GM12878 (cell line): Measurements from ENCODE around the gene ITPR2. TPM values are rescaled to one million over a fixed set of nuclear protein-coding genes. Genes with fewer than 3 reads are reported as not detected.
A peak's percentile ranks its signal among the peaks of the same experiment; 100 is the strongest.

Experiments used
- ATAC-seq: fragments of 200-7000 bp; cut with Tn5 transposase; 3 replicates; pipeline ENCODE4 v1.9.1; 2020; ENCODE audit warnings: mild to moderate bottlenecking, moderate library complexity
- BruUV-seq: library from RNA; stranded (reverse); fragments of 400-500 nt; replicated peaks from 2 replicates; lab custom pipeline; 2021; lab: Mats Ljungman, UMichigan
- CTCF ChIA-PET: fragments of 300-600 bp; sonication (Branson Sonifier 250); formaldehyde crosslinking; extraction: SDS; loops from one replicate; lab custom pipeline; 2021; ENCODE audit warnings: inconsistent platforms; lab: Yijun Ruan, JAX
- POLR2A ChIA-PET: fragments of 350-600 bp; formaldehyde crosslinking; extraction: SDS; loops from one replicate; lab custom pipeline; 2021; ENCODE audit warnings: inconsistent platforms; lab: Charles Lee
- RAD21 ChIA-PET: fragments of 300-600 bp; sonication (Branson Sonifier 250); formaldehyde crosslinking; loops from one replicate; lab custom pipeline; 2023; ENCODE audit warnings: antibody characterized with exemption; ENCODE audit not compliant: unreplicated experiment; lab: Charles Lee
- SMC1A ChIA-PET: fragments of 300-600 bp; sonication (Branson Sonifier 250); formaldehyde crosslinking; loops from one replicate; lab custom pipeline; 2023; ENCODE audit not compliant: unreplicated experiment, uncharacterized antibody; lab: Charles Lee
- DNase-seq: peaks from one replicate; pipeline ENCODE4 v3.0.0-alpha.2; 2011; ENCODE audit warnings: low read depth, low spot score
- FAIRE-seq: peaks from 3 replicates; lab custom pipeline; 2011; peaks lifted over from hg19 to GRCh38; lab: Jason Lieb, UNC
- H2AFZ ChIP-seq: 2 replicates; pipeline ENCODE4 v1.6.0; 2011; ENCODE audit warnings: low read depth, low read length, control low read depth; ENCODE audit not compliant: control insufficient read depth
- H3K27ac ChIP-seq: 2 replicates; pipeline ENCODE4 v1.5.1; 2011; ENCODE audit warnings: control low read depth; ENCODE audit not compliant: control insufficient read depth, insufficient read depth
- H3K27me3 ChIP-seq, 2 experiments: replicated peaks in 1 of 2; 2 replicates each; pipeline versions ENCODE4 v1.6.0 to v1.6.1; 2011; ENCODE audit warnings: low read length in 1 of 2; ENCODE audit not compliant: control insufficient read depth in 2 of 2, insufficient read depth in 2 of 2
- H3K36me3 ChIP-seq, 2 experiments: 2 replicates each; pipeline ENCODE4 v1.5.1; 2011; ENCODE audit warnings: low read length in 1 of 2; ENCODE audit not compliant: control insufficient read depth in 2 of 2, insufficient read depth in 2 of 2
- H3K4me1 ChIP-seq: 2 replicates; pipeline ENCODE4 v1.6.1; 2011; ENCODE audit warnings: mild to moderate bottlenecking, low read length, moderate library complexity, mixed read lengths; ENCODE audit not compliant: control insufficient read depth, insufficient read depth
- H3K4me2 ChIP-seq: 2 replicates; pipeline ENCODE4 v1.6.0; 2011; ENCODE audit warnings: control low read depth; ENCODE audit not compliant: control insufficient read depth, insufficient read depth
- H3K4me3 ChIP-seq: fragments of 200-600 bp; sonication (generic); 2 replicates; pipeline ENCODE4 v1.5.1; 2016
- H3K79me2 ChIP-seq: 2 replicates; pipeline ENCODE4 v1.6.0; 2011; ENCODE audit warnings: low read length; ENCODE audit not compliant: control insufficient read depth, insufficient read depth
- H3K9ac ChIP-seq: 2 replicates; pipeline ENCODE4 v1.8.0; 2011; ENCODE audit warnings: low read length, control low read depth, mixed read lengths; ENCODE audit not compliant: control insufficient read depth, insufficient read depth
- H3K9me3 ChIP-seq: replicated peaks from 3 replicates; pipeline ENCODE4 v1.5.1; 2011; ENCODE audit warnings: mild to moderate bottlenecking, low read length; ENCODE audit not compliant: control insufficient read depth, insufficient read depth
- H4K20me1 ChIP-seq: 2 replicates; pipeline ENCODE4 v1.6.0; 2011; ENCODE audit not compliant: control insufficient read depth, insufficient read depth
- BCLAF1 ChIP-seq: fragments of 450-650 bp; IDR thresholded peaks from 2 replicates; pipeline ENCODE4 v1.6.1; 2017; ENCODE audit warnings: antibody characterized with exemption, mild to moderate bottlenecking, moderate library complexity
- BHLHE40 ChIP-seq, 2 experiments: fragments of 450-650 bp in 1 of 2; IDR thresholded peaks; 2 replicates each; pipeline ENCODE4 v1.6.1; 2011 to 2017; ENCODE audit warnings: low read depth in 2 of 2, borderline replicate concordance in 1 of 2, improper control_type of control experiment in 1 of 2, low read length in 1 of 2, mild to moderate bottlenecking in 1 of 2
- CREM ChIP-seq: IDR thresholded peaks from 2 replicates; pipeline ENCODE4 v1.6.1; 2014; ENCODE audit warnings: antibody characterized with exemption, low read depth
- E2F4 ChIP-seq: IDR thresholded peaks from 2 replicates; pipeline ENCODE4 v1.6.1; 2012; ENCODE audit warnings: low read depth, low read length, improper control_type of control experiment
- EED ChIP-seq: sonication (generic); IDR thresholded peaks from 2 replicates; pipeline ENCODE4 v1.6.1; 2016; ENCODE audit warnings: antibody characterized with exemption, low read depth
- EP300 ChIP-seq, 2 experiments: fragments of 150-350 bp in 1 of 2; IDR thresholded peaks; 2 replicates each; pipeline ENCODE4 v1.6.1; 2011 to 2012; ENCODE audit warnings: low read depth in 2 of 2, low read length in 2 of 2, borderline replicate concordance in 1 of 2, improper control_type of control experiment in 1 of 2, inconsistent platforms in 1 of 2; ENCODE audit not compliant: control insufficient read depth in 1 of 2
- GATAD2B ChIP-seq: fragments of 450-650 bp; conservative IDR thresholded peaks from 2 replicates; pipeline ENCODE4 v1.6.1; 2017; ENCODE audit warnings: low read depth, mild to moderate bottlenecking, moderate library complexity
- HDGF ChIP-seq: fragments of 450-650 bp; IDR thresholded peaks from 2 replicates; pipeline ENCODE4 v1.6.1; 2016; ENCODE audit warnings: antibody characterized with exemption
- IRF4 ChIP-seq: IDR thresholded peaks from 2 replicates; pipeline ENCODE4 v1.6.1; 2011; ENCODE audit warnings: low read depth, low read length
- MAX ChIP-seq: IDR thresholded peaks from 2 replicates; pipeline ENCODE4 v1.6.1; 2012; ENCODE audit warnings: low read depth, low read length, improper control_type of control experiment
- NFYB ChIP-seq: IDR thresholded peaks from 2 replicates; pipeline ENCODE4 v1.6.1; 2011; ENCODE audit warnings: low read depth, mild to moderate bottlenecking, low read length, improper control_type of control experiment, moderate library complexity; ENCODE audit not compliant: insufficient read depth
- SKIL ChIP-seq: fragments of 450-650 bp; IDR thresholded peaks from 2 replicates; pipeline ENCODE4 v1.6.1; 2017; ENCODE audit warnings: mild to moderate bottlenecking, low read depth, inconsistent platforms; ENCODE audit not compliant: poor library complexity, severe bottlenecking
- TCF7 ChIP-seq: IDR thresholded peaks from 2 replicates; pipeline ENCODE4 v1.6.1; 2014; ENCODE audit warnings: antibody characterized with exemption, borderline replicate concordance
- USF1 ChIP-seq: IDR thresholded peaks from 2 replicates; pipeline ENCODE4 v1.6.1; 2011; ENCODE audit warnings: borderline replicate concordance, low read depth, mild to moderate bottlenecking, moderate library complexity, mixed read lengths, low read length; ENCODE audit not compliant: insufficient read depth; ENCODE audit errors: extremely low read length
- ZBED1 ChIP-seq: IDR thresholded peaks from 2 replicates; pipeline ENCODE4 v1.6.1; 2016; ENCODE audit warnings: borderline replicate concordance
- WGBS: methylation state at CpG from one replicate; pipeline ENCODE4 v1.1.6; 2016; ENCODE audit warnings: low lambda C conversion rate; ENCODE audit not compliant: insufficient replicate concordance, insufficient coverage; ENCODE audit errors: missing lambda C conversion rate; 5-methylcytosine and 5-hydroxymethylcytosine counted together
- in situ Hi-C: fragments of 300-500 bp; cut with MboI; formaldehyde crosslinking; loops from 9 replicates; pipeline ENCODE4 v1.14.3; 2018; ENCODE audit warnings: mixed read lengths
- intact Hi-C: fragments of 100-400 bp; cut with micrococcal nuclease; formaldehyde crosslinking; loops from one replicate; pipeline ENCODE4 v1.14.2; 2022; ENCODE audit not compliant: unreplicated experiment
- polyA plus RNA-seq, 11 experiments: library from polyadenylated mRNA; depleted of rRNA in 4 of 11; unstranded in 6 of 11; stranded (reverse) in 5 of 11; fragments of >200 nt; fragmentation: Nextera tagmentation in 4 of 11; fragmentation: Illumina TruSeq in 1 of 11; extraction: Ambion mirVana in 4 of 11; extraction: Trizol in 1 of 11; gene quantifications; 1 replicate in 1 of 11; 2 replicates in 10 of 11; pipeline versions ENCODE4 v1.2.1 to v1.2.3, GENCODE V29; 2011 to 2016; ENCODE audit warnings: inconsistent platforms in 2 of 11, missing spikeins in 2 of 11, low read depth in 1 of 11
- total RNA-seq, 4 experiments: library from RNA; depleted of rRNA in 3 of 4; stranded (reverse); fragments of >200 nt in 3 of 4; fragmentation: Illumina TruSeq in 1 of 4; extraction: Trizol in 1 of 4; gene quantifications; 2 replicates each; pipeline versions ENCODE4 v1.2.1 to v1.2.3, GENCODE V29; 2013 to 2021

Gene ITPR2
- total and polyA plus RNA-seq, 10 of the 15 experiments (the other 5 are each of a cell fraction or from before 2014, with no cell fraction given), result 7.5 to 76.2 (median 47.1) TPM

GRCh38 chr12:26713885-26714383 lies 119.1 kb downstream of the ITPR2 start:
- peak; percentile 87 for ATAC-seq
- Histone ChIP-seq H3K4me1 (peaks cover 22% of the 10 kb centered on the region), H2AFZ (no peak overlapping the region), H3K27me3 (no peaks in the 10 kb centered on the region), H3K9ac (no peak overlapping the region), H3K27ac (peak overlapping the region; percentile 69), H3K79me2 (no peaks in the 10 kb centered on the region), H4K20me1 (no peaks in the 10 kb centered on the region), H3K4me3 (no peak overlapping the region), H3K36me3 (peaks cover 3 to 28% of the 10 kb centered on the region in 2 experiments; a peak in 3 of 4 replicates), H3K9me3 (no peaks in the 10 kb centered on the region), H3K4me2 (peak overlapping the region; percentile 69)
- intact Hi-C loops (loop anchor here (2.0 kb wide), 1 partner anchor 15 kb away; no protein-coding TSS in a partner anchor), in situ Hi-C loops (no loop called here)
- FAIRE-seq, result peak; percentile 75
- POLR2A ChIA-PET, result interaction anchor here (0.6 to 1.2 kb wide), 5 partner anchors 10 to 152 kb away, joined by 3 to 6 read pairs (median 4); no protein-coding TSS in a partner anchor
- SMC1A ChIA-PET, result interaction anchor here (0.6 to 2.1 kb wide), 13 partner anchors 10 to 1465 kb away, joined by 3 to 28 read pairs (median 4); no protein-coding TSS in a partner anchor
- peak; percentile 48 for DNase-seq
- BruUV-seq, result no TSS peak
- WGBS, result 21% methylated on average over 8 of the region's 8 CpGs
- RAD21 ChIA-PET, result interaction anchor here (0.7 to 2.4 kb wide), 11 partner anchors 10 to 592 kb away, joined by 3 to 17 read pairs (median 5); no protein-coding TSS in a partner anchor
- CTCF ChIA-PET, result interaction anchor here (0.6 to 1.4 kb wide), 8 partner anchors 11 to 1005 kb away, joined by 3 to 12 read pairs (median 4); no protein-coding TSS in a partner anchor
- 0 out of 2 replicates have a peak, but pooled peaks have one; percentile 23 for TF ChIP-seq IRF4
- peak; percentile 46; the same call in 1 of the 2 replicates for TF ChIP-seq CREM
- TF ChIP-seq SKIL, result peak; percentile 59
- TF ChIP-seq EED, result peak; percentile 89
- no peak for TF ChIP-seq GATAD2B
- no peak for TF ChIP-seq MAX
- TF ChIP-seq E2F4, result no peak
- no peak for TF ChIP-seq BHLHE40 (IDR thresholded peaks at IDR 0.05; ENCODE audit: borderline replicate concordance in 1 of 2, low read depth in 2 of 2, low read length in 1 of 2)
- peak in 1 of 2 experiments; percentile 74; a peak in 2 of 4 replicates for TF ChIP-seq EP300 (IDR thresholded peaks at IDR 0.05; ENCODE audit: borderline replicate concordance in 1 of 2, control insufficient read depth in 1 of 2, low read depth in 2 of 2, low read length in 2 of 2)
- peak; percentile 44; the same call in 1 of the 2 replicates for TF ChIP-seq TCF7
- peak; percentile 74; the same call in 1 of the 2 replicates for TF ChIP-seq HDGF
- TF ChIP-seq BCLAF1, result no peak
- no peak for TF ChIP-seq USF1
- TF ChIP-seq NFYB, result no peak
- TF ChIP-seq ZBED1, result peak; percentile 99
